Measurements from ENCODE around the gene TBC1D5.
A peak's percentile ranks its signal among the peaks of the same experiment; 100 is the strongest.
"Not testable (repeated sequence)": the region's sequence is repeated elsewhere in the genome, so short reads cannot be mapped to it uniquely, and the experiment has no call there.

The TBC1D5 gene

GRCh38 chr3:17420668-17421067, 321.8 kb downstream of the TBC1D5 start:
- no peak for DNase-seq (ENCODE audit: low read depth in 2 of 3, low spot score in 1 of 3)

GRCh38 chr3:17412950-17413530, 329.4 kb downstream of the TBC1D5 start:
- peak in 1 of 3 donors; percentile 8 for DNase-seq (ENCODE audit: low read depth in 2 of 3, low spot score in 1 of 3)

- DNase-seq (ENCODE audit: low read depth in 2 of 3, low spot score in 1 of 3), result no peak
These were observed 331.1 kb downstream of the TBC1D5 start for GRCh38 chr3:17411157-17411877.

GRCh38 chr3:17407576-17407975, 334.9 kb downstream of the TBC1D5 start:
- no peak for DNase-seq (ENCODE audit: low read depth in 2 of 3, low spot score in 1 of 3)

- no peak for DNase-seq (ENCODE audit: low read depth in 2 of 3, low spot score in 1 of 3)
These were observed 337.9 kb downstream of the TBC1D5 start for GRCh38 chr3:17404548-17404947.

DNA sequence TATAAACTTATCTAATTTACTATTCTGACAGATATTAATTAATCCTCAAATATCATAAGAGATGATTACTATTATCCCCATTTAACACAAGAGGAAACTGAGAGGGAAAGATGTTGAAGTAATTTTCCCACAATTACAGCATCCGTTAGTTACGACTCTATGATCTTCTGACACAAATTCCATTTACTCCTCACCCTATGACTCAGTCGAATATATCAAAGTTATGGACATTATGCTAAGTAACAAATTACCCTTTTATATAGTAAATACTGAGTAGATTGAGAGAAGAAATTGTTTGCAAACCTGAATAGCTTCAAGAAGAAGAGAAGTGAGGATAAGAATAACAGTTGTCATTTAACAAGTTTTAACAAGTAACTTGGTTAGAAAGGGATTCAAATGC, 340.0 kb downstream of the TBC1D5 start:
- no peak for DNase-seq (ENCODE audit: low read depth in 2 of 3, low spot score in 1 of 3)

DNA sequence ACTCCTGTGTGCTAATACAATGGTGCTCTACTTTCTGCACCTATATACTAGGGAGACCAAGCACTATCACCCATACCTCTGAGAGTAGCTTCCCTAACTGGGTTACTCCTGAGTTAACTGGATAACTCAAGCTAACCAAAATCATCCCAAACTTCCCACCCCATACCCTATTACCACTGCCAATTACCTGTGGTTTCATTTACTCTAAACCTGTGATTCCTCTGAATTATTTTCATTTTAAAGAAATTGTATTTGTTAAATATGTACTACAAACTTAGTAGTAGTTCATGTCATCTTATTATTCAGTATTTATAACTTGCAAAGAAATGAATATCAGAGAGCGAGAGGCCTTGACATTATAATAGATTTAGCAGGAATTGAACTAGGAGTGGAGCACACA, 340.5 kb downstream of the TBC1D5 start:
- no peak for DNase-seq (ENCODE audit: low read depth in 2 of 3, low spot score in 1 of 3)

DNA sequence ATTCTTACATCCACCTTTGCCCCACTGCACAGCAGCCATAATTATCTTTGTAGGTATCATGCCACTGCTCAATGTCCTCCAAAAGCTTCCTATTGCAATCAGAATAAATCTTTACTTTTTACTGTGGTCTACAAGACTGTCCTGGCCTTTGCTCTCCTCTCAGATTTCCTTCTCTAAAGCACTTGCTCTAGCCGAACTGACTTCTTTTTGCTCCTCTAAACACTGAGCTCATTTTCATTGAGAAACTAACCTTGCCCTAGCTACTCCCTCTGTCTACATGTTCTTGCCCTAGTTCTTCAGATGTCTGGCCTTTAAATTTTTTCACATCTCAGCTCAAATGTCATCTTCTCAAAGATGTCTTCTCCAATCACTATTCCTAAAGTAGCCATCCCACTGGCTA, 342.8 kb downstream of the TBC1D5 start:
- no peak for DNase-seq (ENCODE audit: low read depth in 2 of 3, low spot score in 1 of 3)

DNA sequence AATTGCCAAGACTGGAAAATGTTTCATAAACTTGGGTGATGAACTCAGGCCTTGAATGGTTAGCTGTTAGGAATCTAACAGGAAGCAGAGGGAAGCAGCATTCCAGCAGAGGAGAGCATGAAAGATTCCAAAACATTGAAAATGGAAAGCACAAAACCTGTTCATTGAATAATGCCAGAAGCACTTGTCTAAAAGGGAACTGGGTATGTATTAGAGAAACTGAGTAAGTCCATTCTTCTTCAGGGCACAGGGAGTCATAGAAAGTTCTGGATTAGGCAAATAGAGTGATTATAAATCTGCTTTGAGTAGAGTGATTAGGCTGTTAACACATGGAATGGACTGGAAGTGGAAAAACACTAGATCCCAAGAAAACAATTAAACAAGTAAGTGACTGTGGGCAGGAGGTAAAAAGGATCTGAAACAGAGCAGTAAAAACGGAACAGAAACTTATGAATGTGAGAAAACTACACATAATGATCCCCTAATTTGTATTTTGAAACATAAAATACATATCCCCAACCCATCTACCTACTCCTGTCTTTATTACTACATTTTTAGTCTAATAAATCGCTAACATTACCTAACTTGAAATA, 343.4 kb downstream of the TBC1D5 start:
- no peak for DNase-seq (ENCODE audit: low read depth in 2 of 3, low spot score in 1 of 3)

- DNase-seq (ENCODE audit: low read depth in 2 of 3, low spot score in 1 of 3), result no peak
These were observed 346.4 kb downstream of the TBC1D5 start for GRCh38 chr3:17396036-17396435.

DNA sequence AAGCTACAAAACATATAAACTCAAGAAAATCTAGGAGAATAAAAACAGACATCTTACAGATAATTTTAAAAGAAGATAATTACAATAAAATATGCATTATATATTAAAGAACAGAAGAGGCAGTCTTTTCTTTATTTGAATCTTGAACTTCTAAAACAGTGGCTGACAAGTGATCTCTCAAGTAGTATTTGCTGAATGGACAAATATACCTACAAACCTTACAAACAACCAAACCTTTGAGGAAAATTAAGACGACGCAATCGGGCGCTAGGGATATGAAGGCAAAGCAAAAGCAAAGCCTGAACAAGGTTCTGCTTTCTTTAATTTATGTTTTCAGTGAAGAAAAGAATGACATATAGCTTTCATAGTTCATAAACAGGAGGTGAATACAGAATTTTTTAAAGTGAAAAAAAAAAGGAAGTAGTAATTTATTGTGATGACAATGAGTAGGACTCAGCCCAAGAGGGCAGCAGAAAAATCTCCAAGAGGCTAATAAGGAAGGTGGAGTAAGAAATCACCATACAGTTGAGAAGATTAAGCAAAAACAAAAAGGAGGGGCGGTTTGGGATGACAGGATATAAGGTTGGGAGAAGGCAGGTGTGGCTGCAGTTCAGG, 347.8 kb downstream of the TBC1D5 start:
- no peak for DNase-seq (ENCODE audit: low read depth in 2 of 3, low spot score in 1 of 3)

DNA sequence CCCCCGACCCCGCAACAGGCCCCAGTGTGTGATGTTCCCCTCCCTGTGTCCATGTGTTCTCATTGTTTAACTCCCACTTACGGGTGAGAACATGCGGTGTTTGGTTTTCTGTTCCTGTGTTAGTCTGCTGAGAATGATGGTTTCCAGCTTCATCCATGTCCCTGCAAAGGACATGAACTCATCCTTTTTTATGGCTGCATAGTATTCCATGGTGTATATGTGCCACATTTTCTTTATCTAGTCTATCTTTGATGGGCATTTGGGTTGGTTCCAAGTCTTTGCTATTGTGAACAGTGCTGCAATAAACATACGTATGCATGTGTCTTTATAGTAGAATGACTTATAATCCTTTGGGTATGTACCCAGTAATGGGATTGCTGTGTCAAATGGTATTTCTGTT, 349.9 kb downstream of the TBC1D5 start:
- not testable (repeated sequence) for DNase-seq (ENCODE audit: low read depth in 2 of 3, low spot score in 1 of 3)

DNA sequence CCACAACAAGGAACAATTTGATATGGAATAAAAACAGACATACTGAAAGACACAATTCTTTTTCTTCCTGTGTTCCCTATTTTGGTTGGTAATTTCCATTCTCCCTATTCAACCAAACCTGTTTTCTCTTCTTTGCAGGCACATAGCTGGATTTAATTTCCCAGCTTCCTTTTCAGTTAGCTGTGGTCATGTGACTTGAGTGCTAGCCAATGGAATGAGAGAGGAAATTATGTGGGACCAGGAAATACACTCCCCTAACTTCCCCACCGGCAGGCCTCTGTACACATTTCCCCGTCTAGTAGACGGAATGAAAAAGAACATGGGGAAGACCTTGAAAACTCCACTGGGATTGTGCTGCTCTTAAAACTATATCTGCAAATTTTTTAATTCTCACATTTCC, 351.6 kb downstream of the TBC1D5 start:
- DNase-seq (ENCODE audit: low read depth in 2 of 3, low spot score in 1 of 3), result no peak

DNA sequence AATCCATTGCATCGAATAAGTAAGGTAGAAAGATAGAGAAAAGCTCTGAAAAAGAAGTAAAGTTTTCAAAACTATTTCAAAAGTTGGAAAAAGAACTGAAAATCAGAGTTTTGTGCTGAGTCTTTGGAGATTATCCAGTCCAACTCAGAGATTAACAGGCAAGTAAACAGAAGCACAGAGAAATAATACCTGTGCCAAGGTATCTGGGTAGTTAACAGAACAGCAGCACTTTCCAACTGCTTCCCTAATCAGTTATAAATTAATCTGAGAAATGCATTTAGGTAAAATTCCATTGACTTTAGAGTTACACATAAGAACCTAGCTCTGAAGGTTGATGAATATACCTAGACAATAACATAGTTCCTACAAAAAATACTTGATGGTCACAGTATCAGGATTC, 355.3 kb downstream of the TBC1D5 start:
- DNase-seq (ENCODE audit: low read depth in 2 of 3, low spot score in 1 of 3), result no peak

- DNase-seq (ENCODE audit: low read depth in 2 of 3, low spot score in 1 of 3), result no peak
These were observed 356.0 kb downstream of the TBC1D5 start for GRCh38 chr3:17386432-17386831.

GRCh38 chr3:17384567-17385296, 357.7 kb downstream of the TBC1D5 start:
- DNase-seq (ENCODE audit: low read depth in 2 of 3, low spot score in 1 of 3), result no peak

DNA sequence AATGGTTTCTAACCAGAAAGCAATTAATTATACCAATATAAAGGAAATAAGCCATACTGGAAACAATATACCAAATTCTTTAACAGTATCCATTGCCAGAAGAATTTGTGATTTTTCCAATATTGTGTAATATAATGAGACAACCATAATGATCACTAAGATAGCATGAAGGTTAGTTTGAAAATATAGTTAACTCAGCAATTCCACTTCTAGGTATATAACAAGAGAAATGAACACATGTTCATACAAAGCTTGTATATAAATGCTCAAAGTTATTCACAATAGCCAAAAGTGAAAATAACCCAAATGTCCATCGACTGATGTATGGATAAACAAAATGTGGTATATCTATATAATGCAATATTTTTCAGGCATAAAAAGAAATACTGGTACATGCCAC, 369.1 kb downstream of the TBC1D5 start:
- no peak for DNase-seq (ENCODE audit: low read depth in 2 of 3, low spot score in 1 of 3)

DNA sequence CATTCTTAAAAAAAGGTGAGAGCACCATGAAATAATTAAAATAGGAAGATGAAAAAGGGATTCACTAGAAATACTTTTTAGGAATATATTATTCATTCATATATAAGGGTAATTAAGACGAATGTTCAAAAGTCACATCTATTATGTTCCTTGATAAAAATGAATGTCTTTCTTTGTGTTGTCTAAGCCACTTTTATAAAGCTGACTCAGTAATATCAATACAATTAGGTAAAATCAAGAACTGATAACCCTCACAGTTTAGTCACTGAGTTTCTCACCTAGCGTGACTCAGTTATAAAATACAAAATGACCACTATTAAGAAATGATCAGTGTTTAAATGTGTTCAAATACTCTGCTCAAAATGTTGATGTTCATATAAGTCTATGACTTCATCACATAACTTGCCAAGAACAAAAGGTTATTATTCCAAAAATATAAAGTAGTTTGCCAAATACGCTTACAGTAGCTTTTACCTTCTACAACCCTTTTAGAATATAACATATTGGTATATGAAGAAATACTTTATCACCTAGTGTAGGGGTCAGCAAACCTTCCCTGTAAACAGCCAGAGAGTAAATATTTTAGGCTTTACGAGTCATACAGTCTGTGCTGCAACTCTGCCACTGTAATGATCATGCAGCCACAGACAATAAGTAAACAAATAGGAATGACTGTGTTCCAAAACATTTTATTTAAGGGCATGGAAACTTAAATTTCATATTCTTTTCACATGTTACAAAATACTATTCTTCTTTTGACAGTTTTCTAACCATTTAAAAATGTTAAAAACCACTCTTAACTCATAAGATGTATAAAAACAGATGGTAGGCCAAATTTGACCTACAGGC, 369.8 kb downstream of the TBC1D5 start:
- no peak for DNase-seq (ENCODE audit: low read depth in 2 of 3, low spot score in 1 of 3)

GRCh38 chr3:17369973-17370372, 372.5 kb downstream of the TBC1D5 start:
- no peak for DNase-seq (ENCODE audit: low read depth in 2 of 3, low spot score in 1 of 3)

- DNase-seq (ENCODE audit: low read depth in 2 of 3, low spot score in 1 of 3), result no peak
These were observed 375.3 kb downstream of the TBC1D5 start for GRCh38 chr3:17367171-17367570.

- DNase-seq (ENCODE audit: low read depth in 2 of 3, low spot score in 1 of 3), result no peak
These were observed 381.4 kb downstream of the TBC1D5 start for GRCh38 chr3:17360991-17361390.
